Esophagus (tissue), 2 donors: ENCODE results near the gene IFT80. TPM values are rescaled to one million over a fixed set of nuclear protein-coding genes. Genes with fewer than 3 reads are reported as not detected.
A peak's percentile ranks its signal among the peaks of the same experiment; 100 is the strongest.

ENCODE experiments used
- H3K27ac ChIP-seq, 2 donors: one replicate each; pipeline ENCODE4 v1.5.1; 2013; ENCODE audit warnings: low read depth in 2 of 2, mild to moderate bottlenecking in 2 of 2, inconsistent platforms in 1 of 2, low read length in 1 of 2, moderate library complexity in 1 of 2
- H3K27me3 ChIP-seq, 2 donors: one replicate each; pipeline ENCODE4 v1.6.1; 2013; ENCODE audit warnings: low read length in 2 of 2, control low read depth in 1 of 2, mild to moderate bottlenecking in 1 of 2; ENCODE audit not compliant: insufficient read depth in 2 of 2, control insufficient read depth in 1 of 2
- H3K36me3 ChIP-seq, 2 donors: one replicate each; pipeline ENCODE4 v1.6.1; 2013; ENCODE audit warnings: low read length in 1 of 2; ENCODE audit not compliant: control insufficient read depth in 2 of 2, insufficient read depth in 2 of 2
- H3K4me1 ChIP-seq, 2 donors: one replicate each; pipeline ENCODE4 v1.6.1; 2013; ENCODE audit warnings: low read length in 1 of 2; ENCODE audit not compliant: control insufficient read depth in 2 of 2, insufficient read depth in 2 of 2
- H3K4me3 ChIP-seq, 2 donors: one replicate each; pipeline ENCODE4 v1.5.1; 2013; ENCODE audit warnings: low read length in 2 of 2, mild to moderate bottlenecking in 2 of 2, low read depth in 1 of 2, moderate library complexity in 1 of 2
- H3K9me3 ChIP-seq, 2 donors: one replicate each; pipeline ENCODE4 v1.6.1; 2013; ENCODE audit warnings: mild to moderate bottlenecking in 2 of 2, low read depth in 1 of 2, low read length in 1 of 2, moderate library complexity in 1 of 2; ENCODE audit not compliant: control insufficient read depth in 2 of 2, insufficient read depth in 1 of 2
- WGBS, 2 donors: extraction: QIAGEN DNeasy Blood & Tissue Kit; methylation state at CpG; one replicate each; pipeline ENCODE4 v1.1.7; 2013; 5-methylcytosine and 5-hydroxymethylcytosine counted together
- polyA plus RNA-seq, 2 donors: library from polyadenylated mRNA; stranded (reverse); fragments of 200-250 nt; gene quantifications; one replicate each; pipeline ENCODE4 v1.2.3, GENCODE V29; 2013
- donor health status: healthy with polysubstance abuse.
- donor health status: Bipolar disorder and iron deficiency.

IFT80 gene
- polyA plus RNA-seq, 2 donors = 9.2 to 20.5 TPM

- Histone ChIP-seq H3K27ac (no peak overlapping the region), H3K27me3 (no peaks in the 10 kb centered on the region), H3K4me1 (no peaks in the 10 kb centered on the region), H3K9me3 (no peaks in the 10 kb centered on the region), H3K4me3 (no peak overlapping the region), H3K36me3 (peaks cover 0 to 8% of the 10 kb centered on the region in 2 donors)
- WGBS, 2 donors = 57 to 62% methylated on average over 2 of the region's 2 CpGs
These were observed 35.0 kb upstream of the IFT80 start for GRCh38 chr3:160434071-160434470.

DNA sequence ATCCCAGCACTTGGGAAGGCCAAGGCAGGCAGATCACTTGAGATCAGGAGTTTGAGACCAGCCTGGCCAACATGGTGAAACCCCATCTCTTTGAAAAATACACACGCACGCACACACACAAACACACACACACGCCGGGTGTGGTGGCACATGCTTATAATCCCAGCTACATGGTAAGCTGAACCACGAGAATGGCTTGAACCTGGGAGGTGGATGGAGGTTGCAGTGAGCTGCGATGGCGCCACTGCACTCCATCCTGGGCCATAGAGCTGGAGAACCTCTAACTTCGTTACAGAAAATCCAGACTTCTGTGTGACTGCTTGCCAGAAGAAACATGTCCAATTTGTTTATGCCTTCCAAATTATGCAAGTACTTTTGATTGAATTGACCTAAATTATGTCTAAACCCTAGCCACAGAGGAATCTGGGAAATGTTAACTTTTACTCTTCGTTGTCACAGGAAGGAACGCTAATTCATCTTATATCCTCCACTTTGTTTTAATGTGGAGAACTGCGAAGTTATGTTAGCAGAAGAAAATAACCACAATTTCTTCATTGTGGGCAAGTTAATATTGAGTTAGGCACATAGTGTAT, 28.9 kb upstream of the IFT80 start:
- Histone ChIP-seq H3K9me3 (peaks cover 0 to 2% of the 10 kb centered on the region in 2 donors), H3K4me3 (no peak overlapping the region), H3K27ac (no peak overlapping the region), H3K36me3 (peaks cover 0 to 8% of the 10 kb centered on the region in 2 donors), H3K4me1 (no peaks in the 10 kb centered on the region), H3K27me3 (no peaks in the 10 kb centered on the region)
- 90 to 92% methylated on average over 11 of the region's 11 CpGs for WGBS, 2 donors

- no peaks in the 10 kb centered on the region for H3K27me3 ChIP-seq
- no peaks in the 10 kb centered on the region for H3K9me3 ChIP-seq
- H3K36me3 ChIP-seq = peaks cover 0 to 6% of the 10 kb centered on the region in 2 donors
- no peak overlapping the region for H3K4me3 ChIP-seq
- H3K27ac ChIP-seq = no peak overlapping the region
- 62 to 79% methylated on average over 3 of the region's 3 CpGs for WGBS, 2 donors
- H3K4me1 ChIP-seq = no peaks in the 10 kb centered on the region
These were observed 18.3 kb upstream of the IFT80 start for GRCh38 chr3:160417311-160417710.

DNA sequence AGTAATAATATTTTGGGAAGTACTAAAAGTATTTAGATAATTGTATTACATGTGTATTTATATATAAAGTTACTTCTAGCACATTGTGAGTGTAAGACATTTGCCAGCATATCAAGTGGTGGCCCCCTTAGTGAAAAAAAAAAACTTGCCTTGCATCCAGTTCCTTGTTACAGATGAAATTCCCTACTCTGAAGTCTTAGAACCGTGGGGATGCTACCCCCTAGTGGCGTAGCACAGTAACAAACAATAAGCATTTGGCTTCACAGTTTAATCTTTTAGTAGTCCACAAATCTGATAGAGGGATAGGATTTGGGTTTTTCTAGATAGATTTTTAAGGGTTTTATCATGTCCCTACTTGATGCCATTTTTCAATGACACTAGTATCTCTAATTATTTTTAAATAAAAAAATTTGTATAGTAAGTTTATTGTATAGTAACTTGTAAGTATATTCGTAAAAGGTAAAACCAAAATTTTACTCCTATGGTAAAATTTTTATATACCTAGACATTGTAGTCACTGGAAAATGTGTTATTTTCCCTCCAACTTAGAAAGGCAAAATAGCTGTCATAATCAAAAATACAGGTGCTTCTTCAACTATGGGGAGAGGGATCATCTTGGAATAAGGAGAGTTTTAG, 14.7 kb upstream of the IFT80 start:
- Histone ChIP-seq H3K4me1 (no peaks in the 10 kb centered on the region), H3K36me3 (peaks cover 0 to 6% of the 10 kb centered on the region in 2 donors), H3K27ac (no peak overlapping the region), H3K9me3 (no peaks in the 10 kb centered on the region), H3K4me3 (no peak overlapping the region), H3K27me3 (no peaks in the 10 kb centered on the region)
- WGBS, 2 donors = 37 to 39% methylated on average over 3 of the region's 3 CpGs

DNA sequence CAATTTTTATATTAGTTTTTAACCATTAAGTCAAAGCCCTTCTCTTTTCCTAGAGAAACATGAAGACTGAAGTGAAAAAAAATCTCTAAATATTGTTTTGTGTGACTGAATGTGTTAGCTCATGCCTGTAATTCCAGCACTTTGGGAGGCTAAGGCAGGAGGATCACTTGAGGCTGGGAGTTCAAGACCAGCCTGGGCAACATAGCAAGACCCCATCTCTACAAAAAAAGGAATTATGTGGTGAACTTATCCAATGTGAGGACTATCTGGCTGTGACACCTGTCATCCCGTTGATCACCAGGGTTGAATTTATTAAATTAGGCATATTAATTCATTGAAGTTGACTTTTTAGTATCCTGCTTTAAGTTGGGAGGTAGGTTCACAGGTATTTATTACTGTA, 13.5 kb upstream of the IFT80 start:
- H3K27me3 ChIP-seq = no peaks in the 10 kb centered on the region
- 39 to 94% methylated on average over 1 of the region's 1 CpG for whole genome bisulfite sequencing, 2 donors
- no peaks in the 10 kb centered on the region for H3K9me3 ChIP-seq
- H3K4me1 ChIP-seq = no peaks in the 10 kb centered on the region
- H3K27ac ChIP-seq = no peak overlapping the region
- H3K36me3 ChIP-seq = peaks cover 0 to 6% of the 10 kb centered on the region in 2 donors
- H3K4me3 ChIP-seq = no peak overlapping the region

DNA sequence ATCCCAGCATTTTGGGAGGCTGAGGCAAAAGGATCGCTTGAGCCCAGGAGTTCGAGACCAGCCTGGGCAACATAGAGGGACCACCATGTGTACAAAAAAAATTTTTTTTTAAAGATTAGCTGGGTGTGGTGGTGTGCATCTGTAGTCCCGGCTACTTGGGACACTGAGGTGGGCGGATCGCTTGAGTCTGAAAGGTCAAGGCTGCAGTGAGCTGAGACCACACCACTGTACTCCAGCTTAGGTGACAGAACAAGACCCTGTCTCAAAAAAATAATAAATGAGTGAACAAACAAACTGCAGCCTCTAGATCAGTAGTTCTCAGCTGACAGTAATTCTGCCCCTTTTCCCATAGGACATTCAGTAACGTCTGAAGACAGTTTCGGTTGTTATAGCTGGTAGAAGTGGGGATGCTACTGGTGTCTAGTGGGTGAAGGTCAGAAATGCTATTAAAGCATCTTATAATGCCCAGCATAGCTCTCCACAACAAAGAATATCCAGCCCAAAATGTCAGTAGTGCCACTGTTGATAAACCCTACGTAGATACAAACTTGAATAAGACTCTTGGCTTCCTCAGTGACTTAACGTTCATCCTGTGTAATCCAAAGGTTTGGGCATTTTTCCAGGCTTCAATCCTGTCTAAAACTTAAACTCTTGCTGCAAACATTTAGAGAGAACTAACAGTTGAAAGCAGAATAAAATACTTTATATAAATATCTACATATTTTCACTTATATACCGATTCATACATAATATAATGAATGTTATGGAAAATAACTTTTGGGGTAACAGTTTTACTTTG, 11.0 kb upstream of the IFT80 start:
- Histone ChIP-seq H3K9me3 (no peaks in the 10 kb centered on the region), H3K27ac (no peak overlapping the region), H3K4me3 (no peak overlapping the region), H3K27me3 (no peaks in the 10 kb centered on the region), H3K36me3 (peaks cover 0 to 1% of the 10 kb centered on the region in 2 donors), H3K4me1 (no peaks in the 10 kb centered on the region)
- 79 to 82% methylated on average over 10 of the region's 10 CpGs for WGBS, 2 donors

DNA sequence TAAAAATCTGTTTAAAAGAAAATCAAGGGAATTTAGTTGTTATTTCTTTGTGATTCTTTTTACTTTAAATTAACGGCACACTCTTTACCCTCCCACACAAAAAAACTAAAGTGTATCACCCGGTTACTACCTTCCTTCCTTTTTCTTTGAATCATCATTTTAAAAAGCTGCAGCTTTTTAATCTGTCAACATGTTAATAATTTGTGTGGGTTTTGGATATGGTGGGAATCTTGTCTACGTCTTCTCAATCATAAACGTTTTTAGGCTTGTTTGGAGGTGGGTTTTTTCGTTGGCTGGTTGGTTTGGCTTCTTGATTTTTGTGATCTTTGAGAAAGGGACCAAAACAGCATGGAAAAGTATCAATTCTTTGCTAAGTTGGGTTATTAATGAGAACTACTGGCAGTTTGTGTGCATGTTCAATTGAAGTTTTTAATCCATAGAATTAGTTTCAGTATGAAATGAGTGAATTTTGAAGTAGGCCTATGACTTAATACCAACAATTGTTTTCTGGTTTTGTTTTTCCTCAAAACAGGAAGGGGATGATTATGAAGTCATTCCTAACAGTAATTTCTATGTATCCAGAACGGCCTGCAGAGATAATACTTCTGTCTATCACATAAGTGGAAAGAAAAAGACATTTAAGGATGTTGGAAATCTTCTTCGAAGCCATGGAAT, 4.9 kb upstream of the IFT80 start:
- 47 to 50% methylated on average over 7 of the region's 7 CpGs for WGBS, 2 donors
- Histone ChIP-seq H3K4me1 (no peaks in the 10 kb centered on the region), H3K27me3 (no peaks in the 10 kb centered on the region), H3K9me3 (no peaks in the 10 kb centered on the region), H3K27ac (no peak overlapping the region), H3K36me3 (no peaks in the 10 kb centered on the region), H3K4me3 (peak overlapping the region in 1 of 2 donors; percentile 47)

- H3K9me3 ChIP-seq = no peaks in the 10 kb centered on the region
- 40 to 43% methylated on average over 2 of the region's 2 CpGs for WGBS, 2 donors
- no peaks in the 10 kb centered on the region for H3K36me3 ChIP-seq
- H3K4me3 ChIP-seq = peak overlapping the region in 1 of 2 donors; percentile 88
- no peaks in the 10 kb centered on the region for H3K27me3 ChIP-seq
- no peaks in the 10 kb centered on the region for H3K4me1 ChIP-seq
- no peak overlapping the region for H3K27ac ChIP-seq
These were observed 4.1 kb upstream of the IFT80 start for GRCh38 chr3:160403028-160403545.

DNA sequence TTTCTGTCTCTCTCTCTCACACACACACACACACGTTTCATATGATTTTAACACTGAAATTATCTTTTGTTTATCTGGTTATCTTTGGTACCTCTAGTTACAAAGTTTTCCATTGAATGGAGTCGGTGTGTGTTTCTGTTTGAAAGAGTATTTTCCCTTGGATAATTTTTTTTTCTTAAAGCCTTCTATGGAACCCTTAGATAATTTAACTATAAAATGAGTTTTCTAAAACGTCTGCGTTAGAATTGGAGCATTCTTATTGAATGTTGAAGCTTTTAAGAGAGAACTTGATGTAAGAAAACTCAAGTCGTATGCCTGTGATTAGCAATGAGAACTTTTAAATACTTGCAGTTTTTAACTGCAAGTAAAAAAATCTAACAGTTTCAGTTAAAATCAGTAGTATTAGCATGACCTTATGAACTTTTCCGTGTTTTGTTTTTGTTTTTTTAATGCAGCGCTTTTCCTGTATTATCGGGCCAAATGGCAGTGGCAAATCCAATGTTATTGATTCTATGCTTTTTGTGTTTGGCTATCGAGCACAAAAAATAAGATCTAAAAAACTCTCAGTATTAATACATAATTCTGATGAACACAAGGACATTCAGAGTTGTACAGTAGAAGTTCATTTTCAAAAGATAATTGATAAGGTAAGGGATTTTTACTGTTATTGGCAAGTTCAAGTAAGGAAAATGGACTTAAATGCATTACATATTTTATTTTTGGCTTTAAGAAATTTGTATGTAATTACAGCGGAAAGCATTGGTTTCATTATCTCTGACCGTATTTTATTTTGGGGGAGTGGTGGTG, 3.4 kb upstream of the IFT80 start:
- no peaks in the 10 kb centered on the region for H3K36me3 ChIP-seq
- no peak overlapping the region for H3K27ac ChIP-seq
- WGBS, 2 donors = 24 to 30% methylated on average over 11 of the region's 11 CpGs
- no peaks in the 10 kb centered on the region for H3K4me1 ChIP-seq
- H3K27me3 ChIP-seq = no peaks in the 10 kb centered on the region
- peak overlapping the region in 1 of 2 donors; percentile 88 for H3K4me3 ChIP-seq
- no peaks in the 10 kb centered on the region for H3K9me3 ChIP-seq
